SK-N-SH treated with all-trans-retinoic acid at 6 μM for 48 hours (cell line): ENCODE results near the gene POU2AF2.

Source experiments
- ATAC-seq: fragments of 200-7000 bp; cut with Tn5 transposase; 3 replicates; pipeline ENCODE4 v1.9.1; 2020; ENCODE audit warnings: mild to moderate bottlenecking, moderate library complexity
- ARNTL ChIP-seq: fragments of 450-650 bp; formaldehyde crosslinking; IDR thresholded peaks from 2 replicates; pipeline ENCODE4 v1.5.0; 2020; ENCODE audit warnings: low read depth, mild to moderate bottlenecking, moderate library complexity, borderline replicate concordance
- BACH2 ChIP-seq: fragments of 250-450 bp; sonication (Bioruptor Pico); IDR thresholded peaks from 2 replicates; pipeline ENCODE4 v1.9.0; 2021; ENCODE audit warnings: mild to moderate bottlenecking, borderline replicate concordance
- CSDC2 ChIP-seq: fragments of 250-450 bp; sonication (Bioruptor Pico); IDR thresholded peaks from 2 replicates; pipeline ENCODE4 v1.5.0; 2020; ENCODE audit warnings: mild to moderate bottlenecking, moderate library complexity
- ESRRG ChIP-seq: fragments of 250-450 bp; sonication (Bioruptor Pico); IDR thresholded peaks from 2 replicates; pipeline ENCODE4 v1.6.1; 2021; ENCODE audit warnings: mild to moderate bottlenecking
- GLIS3 ChIP-seq: fragments of 250-450 bp; sonication (Bioruptor Pico); IDR thresholded peaks from 2 replicates; pipeline ENCODE4 v1.5.0; 2020; ENCODE audit warnings: mild to moderate bottlenecking, moderate library complexity
- ISL1 ChIP-seq: fragments of 250-450 bp; sonication (Bioruptor Pico); IDR thresholded peaks from 2 replicates; pipeline ENCODE4 v2.1.2; 2022; ENCODE audit warnings: mild to moderate bottlenecking, moderate library complexity
- OSR1 ChIP-seq: fragments of 250-450 bp; sonication (Bioruptor Pico); IDR thresholded peaks from 2 replicates; pipeline ENCODE4 v1.8.0; 2022; ENCODE audit warnings: moderate library complexity, mild to moderate bottlenecking, inconsistent platforms
- RARB ChIP-seq: fragments of 250-450 bp; sonication (Bioruptor Pico); IDR thresholded peaks from 2 replicates; pipeline ENCODE4 v1.8.0; 2021; ENCODE audit warnings: mild to moderate bottlenecking, moderate library complexity
- SNAI2 ChIP-seq: fragments of 250-450 bp; sonication (Bioruptor Pico); IDR thresholded peaks from 2 replicates; pipeline ENCODE4 v1.5.0; 2020; ENCODE audit warnings: mild to moderate bottlenecking, moderate library complexity
- TOX ChIP-seq: fragments of 250-450 bp; sonication (Bioruptor Pico); IDR thresholded peaks from 2 replicates; pipeline ENCODE4 v1.8.0; 2021; ENCODE audit warnings: mild to moderate bottlenecking, moderate library complexity, borderline replicate concordance
- ZC3H10 ChIP-seq: fragments of 250-450 bp; sonication (Bioruptor Pico); IDR thresholded peaks from 2 replicates; pipeline ENCODE4 v1.5.1; 2021; ENCODE audit warnings: mild to moderate bottlenecking, moderate library complexity
- ZFP3 ChIP-seq: fragments of 250-450 bp; sonication (Bioruptor Pico); IDR thresholded peaks from 2 replicates; pipeline ENCODE4 v1.5.0; 2020; ENCODE audit warnings: mild to moderate bottlenecking, moderate library complexity
- ZFP30 ChIP-seq: fragments of 450-650 bp; formaldehyde crosslinking; IDR thresholded peaks from 2 replicates; pipeline ENCODE4 v1.5.0; 2022; ENCODE audit warnings: mild to moderate bottlenecking, moderate library complexity
- ZNF565 ChIP-seq: fragments of 450-650 bp; formaldehyde crosslinking; conservative IDR thresholded peaks from 2 replicates; pipeline ENCODE4 v1.5.0; 2020; ENCODE audit warnings: low read depth, mild to moderate bottlenecking, moderate library complexity
- ZNF70 ChIP-seq: fragments of 450-650 bp; formaldehyde crosslinking; IDR thresholded peaks from 2 replicates; pipeline ENCODE4 v1.5.0; 2020; ENCODE audit warnings: mild to moderate bottlenecking, moderate library complexity
- TF ChIP-seq, protein P1 (sequence below): fragments of 250-450 bp; sonication (Bioruptor Pico); IDR thresholded peaks from 2 replicates; pipeline ENCODE4 v1.5.1; 2021; ENCODE audit warnings: mild to moderate bottlenecking, moderate library complexity
- TF ChIP-seq, protein P2 (sequence below): fragments of 250-450 bp; sonication (Bioruptor Pico); IDR thresholded peaks from 2 replicates; pipeline ENCODE4 v1.5.1; 2020; ENCODE audit warnings: low read depth, mild to moderate bottlenecking, moderate library complexity
- TF ChIP-seq, protein P3 (sequence below): fragments of 250-450 bp; sonication (Bioruptor Pico); IDR thresholded peaks from 2 replicates; pipeline ENCODE4 v1.8.0; 2020; ENCODE audit warnings: mild to moderate bottlenecking, moderate library complexity, borderline replicate concordance
- TF ChIP-seq, protein P4 (sequence below): fragments of 250-450 bp; sonication (Bioruptor Pico); IDR thresholded peaks from 2 replicates; pipeline ENCODE4 v1.5.0; 2020; ENCODE audit warnings: mild to moderate bottlenecking, moderate library complexity
- TF ChIP-seq, protein P5 (sequence below): fragments of 250-450 bp; sonication (Bioruptor Pico); IDR thresholded peaks from 2 replicates; pipeline ENCODE4 v1.8.0; 2021; ENCODE audit warnings: low read depth, mild to moderate bottlenecking, moderate library complexity, borderline replicate concordance

POU2AF2 gene

DNA sequence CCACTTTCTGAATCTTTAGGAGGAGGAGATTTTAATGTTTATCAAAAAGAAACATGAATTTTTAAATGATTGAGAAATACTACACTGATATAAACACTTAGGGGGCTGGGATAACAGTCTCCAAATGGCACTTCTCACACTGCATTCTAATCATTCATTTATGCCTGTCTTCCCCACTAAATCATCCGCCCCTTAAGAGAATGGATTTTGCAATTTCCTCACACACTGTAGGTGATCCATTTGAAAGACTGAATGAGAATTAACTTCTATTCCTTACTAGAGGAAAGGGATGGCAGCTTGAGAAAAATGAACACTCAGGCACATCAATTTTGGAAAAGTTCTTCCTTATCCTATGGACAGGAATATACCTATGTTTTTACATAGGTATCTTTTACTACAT lies 7.6 kb upstream of the POU2AF2 start (continued):
- TF ChIP-seq, protein P1, sequence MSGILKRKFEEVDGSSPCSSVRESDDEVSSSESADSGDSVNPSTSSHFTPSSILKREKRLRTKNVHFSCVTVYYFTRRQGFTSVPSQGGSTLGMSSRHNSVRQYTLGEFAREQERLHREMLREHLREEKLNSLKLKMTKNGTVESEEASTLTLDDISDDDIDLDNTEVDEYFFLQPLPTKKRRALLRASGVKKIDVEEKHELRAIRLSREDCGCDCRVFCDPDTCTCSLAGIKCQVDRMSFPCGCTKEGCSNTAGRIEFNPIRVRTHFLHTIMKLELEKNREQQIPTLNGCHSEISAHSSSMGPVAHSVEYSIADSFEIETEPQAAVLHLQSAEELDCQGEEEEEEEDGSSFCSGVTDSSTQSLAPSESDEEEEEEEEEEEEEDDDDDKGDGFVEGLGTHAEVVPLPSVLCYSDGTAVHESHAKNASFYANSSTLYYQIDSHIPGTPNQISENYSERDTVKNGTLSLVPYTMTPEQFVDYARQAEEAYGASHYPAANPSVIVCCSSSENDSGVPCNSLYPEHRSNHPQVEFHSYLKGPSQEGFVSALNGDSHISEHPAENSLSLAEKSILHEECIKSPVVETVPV (CRISPR knock-in tag) = no peak
- TF ChIP-seq ESRRG (no peak), CSDC2 (CRISPR knock-in tag) (no peak), ZNF565 (CRISPR knock-in tag) (no peak), RARB (CRISPR knock-in tag) (no peak), ZFP30 (no peak), SNAI2 (CRISPR knock-in tag) (no peak)

DNA sequence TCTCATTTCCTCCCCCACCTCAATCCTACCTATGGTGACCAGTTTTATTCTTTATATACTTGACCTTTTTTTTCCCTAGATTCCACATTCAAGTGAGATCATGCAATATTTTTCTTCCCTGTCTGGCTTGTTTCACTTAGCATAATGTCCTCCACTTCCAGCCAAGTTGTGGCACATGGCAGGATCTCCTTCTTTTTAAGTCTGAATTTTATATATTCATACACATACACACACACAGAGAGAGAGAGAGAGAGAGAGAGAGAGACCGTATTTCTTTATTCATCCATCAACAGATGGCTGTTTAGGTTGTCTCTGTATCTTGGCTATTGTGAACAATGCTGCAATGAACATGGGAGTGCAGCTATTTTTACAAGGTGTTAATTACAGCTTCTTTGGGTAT lies 1.4 kb downstream of the POU2AF2 start:
- TF ChIP-seq ARNTL = no peak
- TF ChIP-seq CSDC2 (CRISPR knock-in tag) = no peak
- TF ChIP-seq OSR1 (CRISPR knock-in tag) = no peak
- TF ChIP-seq, protein P2, sequence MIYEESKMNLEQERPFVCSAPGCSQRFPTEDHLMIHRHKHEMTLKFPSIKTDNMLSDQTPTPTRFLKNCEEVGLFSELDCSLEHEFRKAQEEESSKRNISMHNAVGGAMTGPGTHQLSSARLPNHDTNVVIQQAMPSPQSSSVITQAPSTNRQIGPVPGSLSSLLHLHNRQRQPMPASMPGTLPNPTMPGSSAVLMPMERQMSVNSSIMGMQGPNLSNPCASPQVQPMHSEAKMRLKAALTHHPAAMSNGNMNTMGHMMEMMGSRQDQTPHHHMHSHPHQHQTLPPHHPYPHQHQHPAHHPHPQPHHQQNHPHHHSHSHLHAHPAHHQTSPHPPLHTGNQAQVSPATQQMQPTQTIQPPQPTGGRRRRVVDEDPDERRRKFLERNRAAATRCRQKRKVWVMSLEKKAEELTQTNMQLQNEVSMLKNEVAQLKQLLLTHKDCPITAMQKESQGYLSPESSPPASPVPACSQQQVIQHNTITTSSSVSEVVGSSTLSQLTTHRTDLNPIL (CRISPR knock-in tag) = no peak
- TF ChIP-seq ZNF70 = no peak
- TF ChIP-seq ISL1 (CRISPR knock-in tag) = no peak
- no peak for TF ChIP-seq GLIS3
- TF ChIP-seq, protein P3, sequence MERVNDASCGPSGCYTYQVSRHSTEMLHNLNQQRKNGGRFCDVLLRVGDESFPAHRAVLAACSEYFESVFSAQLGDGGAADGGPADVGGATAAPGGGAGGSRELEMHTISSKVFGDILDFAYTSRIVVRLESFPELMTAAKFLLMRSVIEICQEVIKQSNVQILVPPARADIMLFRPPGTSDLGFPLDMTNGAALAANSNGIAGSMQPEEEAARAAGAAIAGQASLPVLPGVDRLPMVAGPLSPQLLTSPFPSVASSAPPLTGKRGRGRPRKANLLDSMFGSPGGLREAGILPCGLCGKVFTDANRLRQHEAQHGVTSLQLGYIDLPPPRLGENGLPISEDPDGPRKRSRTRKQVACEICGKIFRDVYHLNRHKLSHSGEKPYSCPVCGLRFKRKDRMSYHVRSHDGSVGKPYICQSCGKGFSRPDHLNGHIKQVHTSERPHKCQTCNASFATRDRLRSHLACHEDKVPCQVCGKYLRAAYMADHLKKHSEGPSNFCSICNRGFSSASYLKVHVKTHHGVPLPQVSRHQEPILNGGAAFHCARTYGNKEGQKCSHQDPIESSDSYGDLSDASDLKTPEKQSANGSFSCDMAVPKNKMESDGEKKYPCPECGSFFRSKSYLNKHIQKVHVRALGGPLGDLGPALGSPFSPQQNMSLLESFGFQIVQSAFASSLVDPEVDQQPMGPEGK (CRISPR knock-in tag) = no peak
- TF ChIP-seq RARB (CRISPR knock-in tag) = no peak
- no peak for TF ChIP-seq SNAI2 (CRISPR knock-in tag)
- no peak for TF ChIP-seq ESRRG
- TF ChIP-seq, protein P4, sequence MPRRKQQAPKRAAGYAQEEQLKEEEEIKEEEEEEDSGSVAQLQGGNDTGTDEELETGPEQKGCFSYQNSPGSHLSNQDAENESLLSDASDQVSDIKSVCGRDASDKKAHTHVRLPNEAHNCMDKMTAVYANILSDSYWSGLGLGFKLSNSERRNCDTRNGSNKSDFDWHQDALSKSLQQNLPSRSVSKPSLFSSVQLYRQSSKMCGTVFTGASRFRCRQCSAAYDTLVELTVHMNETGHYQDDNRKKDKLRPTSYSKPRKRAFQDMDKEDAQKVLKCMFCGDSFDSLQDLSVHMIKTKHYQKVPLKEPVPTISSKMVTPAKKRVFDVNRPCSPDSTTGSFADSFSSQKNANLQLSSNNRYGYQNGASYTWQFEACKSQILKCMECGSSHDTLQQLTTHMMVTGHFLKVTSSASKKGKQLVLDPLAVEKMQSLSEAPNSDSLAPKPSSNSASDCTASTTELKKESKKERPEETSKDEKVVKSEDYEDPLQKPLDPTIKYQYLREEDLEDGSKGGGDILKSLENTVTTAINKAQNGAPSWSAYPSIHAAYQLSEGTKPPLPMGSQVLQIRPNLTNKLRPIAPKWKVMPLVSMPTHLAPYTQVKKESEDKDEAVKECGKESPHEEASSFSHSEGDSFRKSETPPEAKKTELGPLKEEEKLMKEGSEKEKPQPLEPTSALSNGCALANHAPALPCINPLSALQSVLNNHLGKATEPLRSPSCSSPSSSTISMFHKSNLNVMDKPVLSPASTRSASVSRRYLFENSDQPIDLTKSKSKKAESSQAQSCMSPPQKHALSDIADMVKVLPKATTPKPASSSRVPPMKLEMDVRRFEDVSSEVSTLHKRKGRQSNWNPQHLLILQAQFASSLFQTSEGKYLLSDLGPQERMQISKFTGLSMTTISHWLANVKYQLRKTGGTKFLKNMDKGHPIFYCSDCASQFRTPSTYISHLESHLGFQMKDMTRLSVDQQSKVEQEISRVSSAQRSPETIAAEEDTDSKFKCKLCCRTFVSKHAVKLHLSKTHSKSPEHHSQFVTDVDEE (CRISPR knock-in tag) = no peak
- no peak for TF ChIP-seq ZC3H10 (CRISPR knock-in tag)
- ATAC-seq = no peak

DNA sequence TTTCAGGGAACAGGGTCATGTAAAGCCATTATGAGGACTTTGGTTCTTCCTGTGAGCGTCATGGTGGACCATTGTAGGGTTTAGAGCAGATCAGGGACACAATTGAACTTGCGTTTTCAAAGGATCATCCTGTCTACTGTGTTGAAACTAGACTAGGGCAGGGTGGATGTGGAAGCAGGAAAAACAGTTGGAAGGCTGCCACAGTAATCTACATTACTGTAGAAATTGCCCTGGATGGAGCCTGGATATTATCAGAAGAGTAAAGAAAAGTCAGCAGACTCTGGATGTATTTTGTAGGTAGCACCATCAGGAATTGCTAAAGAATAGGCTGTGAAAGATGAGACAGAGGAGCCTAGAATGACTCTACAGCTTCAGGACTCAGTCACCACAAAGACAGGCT lies 5.4 kb downstream of the POU2AF2 start:
- ATAC-seq = no peak
- TF ChIP-seq ZFP3 (CRISPR knock-in tag) = no peak
- TF ChIP-seq TOX (CRISPR knock-in tag) = no peak
- no peak for TF ChIP-seq ISL1 (CRISPR knock-in tag)
- no peak for TF ChIP-seq ZNF565 (CRISPR knock-in tag)
- no peak for TF ChIP-seq ZFP30
- TF ChIP-seq GLIS3 = no peak
- TF ChIP-seq SNAI2 (CRISPR knock-in tag) = no peak
- TF ChIP-seq, protein P1 (CRISPR knock-in tag) = no peak
- TF ChIP-seq, protein P3 (CRISPR knock-in tag) = no peak
- no peak for TF ChIP-seq CSDC2 (CRISPR knock-in tag)
- no peak for TF ChIP-seq OSR1 (CRISPR knock-in tag)
- TF ChIP-seq, protein P4 (CRISPR knock-in tag) = no peak
- no peak for TF ChIP-seq RARB (CRISPR knock-in tag)
- TF ChIP-seq, protein P5, sequence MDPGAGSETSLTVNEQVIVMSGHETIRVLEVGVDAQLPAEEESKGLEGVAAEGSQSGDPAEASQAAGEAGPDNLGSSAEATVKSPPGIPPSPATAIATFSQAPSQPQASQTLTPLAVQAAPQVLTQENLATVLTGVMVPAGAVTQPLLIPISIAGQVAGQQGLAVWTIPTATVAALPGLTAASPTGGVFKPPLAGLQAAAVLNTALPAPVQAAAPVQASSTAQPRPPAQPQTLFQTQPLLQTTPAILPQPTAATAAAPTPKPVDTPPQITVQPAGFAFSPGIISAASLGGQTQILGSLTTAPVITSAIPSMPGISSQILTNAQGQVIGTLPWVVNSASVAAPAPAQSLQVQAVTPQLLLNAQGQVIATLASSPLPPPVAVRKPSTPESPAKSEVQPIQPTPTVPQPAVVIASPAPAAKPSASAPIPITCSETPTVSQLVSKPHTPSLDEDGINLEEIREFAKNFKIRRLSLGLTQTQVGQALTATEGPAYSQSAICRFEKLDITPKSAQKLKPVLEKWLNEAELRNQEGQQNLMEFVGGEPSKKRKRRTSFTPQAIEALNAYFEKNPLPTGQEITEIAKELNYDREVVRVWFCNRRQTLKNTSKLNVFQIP (CRISPR knock-in tag) = no peak
- no peak for TF ChIP-seq ZC3H10 (CRISPR knock-in tag)
- TF ChIP-seq BACH2 (CRISPR knock-in tag) = no peak
